Progenitor cell of endocrine pancreas (in vitro differentiated cells): Measurements from ENCODE around the gene USF3. TPM values are rescaled to one million over a fixed set of nuclear protein-coding genes. Genes with fewer than 3 reads are reported as not detected.

Experiments
- DNase-seq: peaks from one replicate; pipeline ENCODE4 v3.0.0; 2021; ENCODE audit warnings: low spot score; ENCODE audit not compliant: unreplicated experiment
- H3K27ac Mint-ChIP-seq: 2 replicates; pipeline ENCODE4 v1.8.0; 2021; ENCODE audit warnings: mild to moderate bottlenecking, moderate library complexity, mixed read lengths
- H3K27me3 Mint-ChIP-seq: 2 replicates; pipeline ENCODE4 v1.8.0; 2021; ENCODE audit warnings: mixed read lengths
- H3K36me3 Mint-ChIP-seq: 2 replicates; pipeline ENCODE4 v1.8.0; 2022; ENCODE audit warnings: mixed read lengths; ENCODE audit not compliant: insufficient read depth
- H3K4me1 Mint-ChIP-seq: 2 replicates; pipeline ENCODE4 v1.8.0; 2021; ENCODE audit warnings: low read depth, mixed read lengths
- H3K4me3 Mint-ChIP-seq: 2 replicates; pipeline ENCODE4 v1.8.0; 2021; ENCODE audit warnings: low read depth, mild to moderate bottlenecking, moderate library complexity, mixed read lengths
- H3K9me3 Mint-ChIP-seq: 2 replicates; pipeline ENCODE4 v1.8.0; 2021; ENCODE audit warnings: low read depth, mixed read lengths
- total RNA-seq: library from RNA; stranded (reverse); gene quantifications from 2 replicates; pipeline ENCODE4 v1.2.1, GENCODE V29; 2021
- TF ChIP-seq, protein P1 (sequence below): fragments of 200-600 bp; sonication (generic); IDR thresholded peaks from one replicate; pipeline ENCODE4 v1.5.0; 2021; ENCODE audit warnings: antibody characterized with exemption, mild to moderate bottlenecking; ENCODE audit not compliant: unreplicated experiment

Gene USF3
- total RNA-seq, 1 donor from 2014 or later, result 22.3 TPM

DNA sequence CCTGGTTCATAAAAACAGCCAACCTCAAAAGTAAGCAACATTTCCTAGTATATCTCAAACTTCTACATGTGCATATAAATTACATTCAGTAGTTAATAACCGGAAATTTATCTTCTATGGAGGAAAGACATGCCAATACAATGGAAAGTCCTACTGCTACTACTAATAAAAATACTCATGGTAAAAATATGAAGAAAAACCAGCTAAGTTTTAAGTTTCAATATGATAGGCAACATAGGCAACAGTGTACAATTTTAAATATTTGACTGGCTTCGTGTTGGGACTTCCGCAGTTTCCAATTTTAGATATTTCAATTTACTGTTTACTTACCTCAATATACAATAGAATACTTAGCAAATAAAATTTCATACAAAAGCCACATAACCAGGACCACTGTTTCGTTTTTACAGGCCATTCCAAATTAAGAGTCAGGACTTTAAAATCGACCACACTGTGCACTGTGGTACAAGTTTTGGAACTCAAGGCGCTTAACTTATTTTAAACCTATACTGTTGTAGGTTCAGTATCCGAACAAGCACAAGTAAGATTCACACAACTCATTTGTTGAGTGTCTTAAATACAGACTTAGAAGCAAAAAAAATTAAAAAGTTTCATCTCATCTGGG is 46.7 kb upstream of the USF3 start:
- H3K4me3 Mint-ChIP-seq, result no peak overlapping the region
- TF ChIP-seq, protein P1, sequence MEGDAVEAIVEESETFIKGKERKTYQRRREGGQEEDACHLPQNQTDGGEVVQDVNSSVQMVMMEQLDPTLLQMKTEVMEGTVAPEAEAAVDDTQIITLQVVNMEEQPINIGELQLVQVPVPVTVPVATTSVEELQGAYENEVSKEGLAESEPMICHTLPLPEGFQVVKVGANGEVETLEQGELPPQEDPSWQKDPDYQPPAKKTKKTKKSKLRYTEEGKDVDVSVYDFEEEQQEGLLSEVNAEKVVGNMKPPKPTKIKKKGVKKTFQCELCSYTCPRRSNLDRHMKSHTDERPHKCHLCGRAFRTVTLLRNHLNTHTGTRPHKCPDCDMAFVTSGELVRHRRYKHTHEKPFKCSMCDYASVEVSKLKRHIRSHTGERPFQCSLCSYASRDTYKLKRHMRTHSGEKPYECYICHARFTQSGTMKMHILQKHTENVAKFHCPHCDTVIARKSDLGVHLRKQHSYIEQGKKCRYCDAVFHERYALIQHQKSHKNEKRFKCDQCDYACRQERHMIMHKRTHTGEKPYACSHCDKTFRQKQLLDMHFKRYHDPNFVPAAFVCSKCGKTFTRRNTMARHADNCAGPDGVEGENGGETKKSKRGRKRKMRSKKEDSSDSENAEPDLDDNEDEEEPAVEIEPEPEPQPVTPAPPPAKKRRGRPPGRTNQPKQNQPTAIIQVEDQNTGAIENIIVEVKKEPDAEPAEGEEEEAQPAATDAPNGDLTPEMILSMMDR, result no peak
- no peaks in the 10 kb centered on the region for H3K36me3 Mint-ChIP-seq
- H3K9me3 Mint-ChIP-seq, result no peaks in the 10 kb centered on the region
- no peak overlapping the region for H3K27ac Mint-ChIP-seq
- no peak for DNase-seq
- H3K4me1 Mint-ChIP-seq, result peaks cover 34% of the 10 kb centered on the region
- no peaks in the 10 kb centered on the region for H3K27me3 Mint-ChIP-seq

DNA sequence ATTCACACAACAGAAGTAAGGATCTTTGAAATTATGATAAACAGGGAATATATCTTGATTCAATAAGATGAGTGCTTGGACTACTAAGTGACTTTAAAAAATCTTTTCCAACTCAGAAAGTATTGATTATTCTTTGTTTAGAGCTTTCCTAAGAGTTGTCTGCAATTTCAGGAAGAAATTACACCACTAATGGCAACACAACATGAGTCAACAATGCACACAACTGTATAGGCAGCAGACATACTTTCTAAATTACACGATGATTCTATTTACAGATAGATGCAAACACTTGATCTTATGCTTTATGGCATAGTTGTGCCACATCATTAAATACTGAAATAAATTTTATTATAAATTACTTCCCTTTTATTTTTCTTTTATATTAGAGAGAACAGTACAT is 45.2 kb upstream of the USF3 start:
- Mint-ChIP-seq H3K27ac (no peak overlapping the region), H3K4me1 (peaks cover 37% of the 10 kb centered on the region), H3K36me3 (no peaks in the 10 kb centered on the region), H3K9me3 (no peaks in the 10 kb centered on the region), H3K4me3 (no peak overlapping the region), H3K27me3 (no peaks in the 10 kb centered on the region)
- no peak for DNase-seq
- TF ChIP-seq, protein P1, result no peak

DNA sequence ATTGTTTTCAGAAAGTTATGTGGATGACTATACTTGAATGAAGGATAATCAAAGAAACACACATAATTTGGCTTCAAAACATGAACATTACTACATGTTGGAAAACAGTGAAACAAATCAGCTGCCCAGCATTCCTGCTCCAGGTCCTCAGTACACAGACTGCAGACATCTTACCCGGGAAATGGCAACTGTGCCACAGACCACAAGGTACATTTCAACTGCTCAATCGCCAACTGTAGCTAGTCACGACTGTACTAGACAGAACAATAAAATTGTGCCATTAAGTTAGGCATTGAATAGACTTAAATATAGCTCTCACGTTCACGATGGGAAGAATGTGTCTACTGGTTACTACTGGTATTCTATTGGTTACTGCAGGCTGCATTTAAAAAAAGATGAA is 44.6 kb upstream of the USF3 start:
- H3K27me3 Mint-ChIP-seq, result no peaks in the 10 kb centered on the region
- TF ChIP-seq, protein P1, result no peak
- DNase-seq, result no peak
- no peaks in the 10 kb centered on the region for H3K9me3 Mint-ChIP-seq
- no peak overlapping the region for H3K4me3 Mint-ChIP-seq
- peaks cover 38% of the 10 kb centered on the region for H3K4me1 Mint-ChIP-seq
- H3K27ac Mint-ChIP-seq, result no peak overlapping the region
- no peaks in the 10 kb centered on the region for H3K36me3 Mint-ChIP-seq

DNA sequence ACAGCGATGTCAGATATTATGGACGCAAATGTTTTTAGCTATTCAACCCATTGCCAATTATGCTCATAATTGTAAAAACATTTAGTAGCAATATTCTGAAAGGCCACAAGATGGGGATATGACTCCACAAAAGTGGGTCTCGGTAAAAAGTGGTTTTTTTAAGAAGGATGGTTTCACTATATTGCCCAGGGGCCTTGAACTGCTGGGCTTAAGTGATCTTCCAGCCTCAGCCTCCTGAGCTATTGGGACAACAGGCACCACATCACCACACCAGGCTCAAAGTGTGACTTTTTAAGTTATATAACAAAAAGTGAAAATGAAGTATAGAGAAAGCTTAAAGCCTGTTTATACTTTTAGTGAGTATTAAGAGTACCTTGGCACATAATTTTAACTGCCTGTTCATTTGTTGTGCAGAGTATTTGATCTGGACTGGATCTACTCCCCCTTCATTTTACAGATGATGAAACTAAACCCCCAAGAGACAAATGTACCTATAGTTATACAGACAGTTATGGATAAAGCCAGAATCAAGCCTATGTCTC is 40.2 kb upstream of the USF3 start:
- Mint-ChIP-seq H3K4me1 (peaks cover 18% of the 10 kb centered on the region), H3K27ac (peak overlapping the region; percentile 39), H3K36me3 (no peaks in the 10 kb centered on the region), H3K27me3 (no peaks in the 10 kb centered on the region), H3K4me3 (no peak overlapping the region), H3K9me3 (no peaks in the 10 kb centered on the region)
- TF ChIP-seq, protein P1, result peak; percentile 69
- DNase-seq, result no peak

DNA sequence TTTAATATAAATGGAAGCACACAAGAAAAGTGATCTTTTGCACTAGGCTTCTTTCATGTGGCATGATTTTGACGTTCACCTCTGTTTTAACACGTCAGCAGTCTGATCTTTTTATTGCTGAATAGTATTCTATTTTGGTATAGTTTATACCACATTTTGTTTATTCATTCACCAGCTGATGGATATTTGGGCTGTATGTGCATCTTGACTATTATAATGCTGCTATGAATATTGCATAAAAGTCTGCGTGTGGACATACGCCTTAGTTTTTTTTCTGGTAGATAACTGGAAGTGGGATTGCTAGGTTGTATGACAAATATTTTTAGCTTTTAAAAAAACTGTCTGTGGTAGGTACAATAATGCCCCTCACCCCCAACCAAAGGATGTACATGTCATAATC is 35.3 kb upstream of the USF3 start:
- H3K36me3 Mint-ChIP-seq, result peaks cover 4% of the 10 kb centered on the region
- TF ChIP-seq, protein P1, result no peak
- peak overlapping the region; percentile 63 for H3K27ac Mint-ChIP-seq
- no peaks in the 10 kb centered on the region for H3K9me3 Mint-ChIP-seq
- no peaks in the 10 kb centered on the region for H3K27me3 Mint-ChIP-seq
- H3K4me3 Mint-ChIP-seq, result no peak overlapping the region
- peaks cover 2% of the 10 kb centered on the region for H3K4me1 Mint-ChIP-seq
- no peak for DNase-seq
